WTC11 (cell line): Measurements from ENCODE around the gene APOH.

ENCODE experiments used
- ATF1 ChIP-seq: sonication (generic); formaldehyde crosslinking; IDR thresholded peaks from 2 replicates; pipeline ENCODE4 v1.8.1; 2023; ENCODE audit warnings: mild to moderate bottlenecking, moderate library complexity, missing genetic modification reagents
- FOXP1 ChIP-seq: sonication (generic); formaldehyde crosslinking; IDR thresholded peaks from 2 replicates; pipeline ENCODE4 v1.8.0; 2022; ENCODE audit warnings: missing genetic modification reagents, mild to moderate bottlenecking, moderate library complexity, borderline replicate concordance
- ZNF121 ChIP-seq: sonication (generic); formaldehyde crosslinking; IDR thresholded peaks from 2 replicates; pipeline ENCODE4 v1.8.0; 2023; ENCODE audit warnings: missing genetic modification reagents
- ZNF263 ChIP-seq: sonication (generic); formaldehyde crosslinking; IDR thresholded peaks from 2 replicates; pipeline ENCODE4 v1.8.1; 2022; ENCODE audit warnings: low read depth, mild to moderate bottlenecking, moderate library complexity, missing genetic modification reagents
- TF ChIP-seq, protein P1 (sequence below): sonication (generic); formaldehyde crosslinking; IDR thresholded peaks from 2 replicates; pipeline ENCODE4 v1.8.1; 2023; ENCODE audit warnings: mild to moderate bottlenecking, missing genetic modification reagents, moderate library complexity
- TF ChIP-seq, protein P2 (sequence below): fragments of 200-600 bp; IDR thresholded peaks from 2 replicates; pipeline ENCODE4 v1.8.0; 2022; ENCODE audit warnings: antibody characterized with exemption
- TF ChIP-seq, protein P3 (sequence below): sonication (generic); formaldehyde crosslinking; IDR thresholded peaks from 2 replicates; pipeline ENCODE4 v1.8.1; 2023; ENCODE audit warnings: mild to moderate bottlenecking, missing genetic modification reagents
- TF ChIP-seq, protein P4 (sequence below): sonication (generic); formaldehyde crosslinking; IDR thresholded peaks from 2 replicates; pipeline ENCODE4 v1.8.1; 2023; ENCODE audit warnings: mild to moderate bottlenecking, missing genetic modification reagents, borderline replicate concordance

DNA sequence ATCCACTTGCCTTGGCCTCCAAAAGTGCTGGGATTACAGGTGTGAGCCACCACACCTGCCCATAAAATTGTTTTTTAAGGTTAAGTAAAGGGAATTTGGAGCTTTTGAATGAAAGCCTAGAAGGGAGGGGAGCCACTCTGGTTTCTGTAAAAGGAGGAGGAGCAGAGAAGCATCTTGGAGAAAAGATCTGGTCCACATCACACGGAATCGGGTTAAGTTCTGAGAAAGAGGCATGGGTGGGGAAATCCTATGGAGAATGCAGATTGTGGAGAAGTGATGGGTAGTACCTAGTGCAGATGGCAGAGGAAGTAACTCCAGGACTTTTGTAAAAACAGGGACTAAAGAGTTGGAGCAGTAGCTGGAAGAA lies 19.0 kb downstream of the APOH start:
- TF ChIP-seq, protein P1, sequence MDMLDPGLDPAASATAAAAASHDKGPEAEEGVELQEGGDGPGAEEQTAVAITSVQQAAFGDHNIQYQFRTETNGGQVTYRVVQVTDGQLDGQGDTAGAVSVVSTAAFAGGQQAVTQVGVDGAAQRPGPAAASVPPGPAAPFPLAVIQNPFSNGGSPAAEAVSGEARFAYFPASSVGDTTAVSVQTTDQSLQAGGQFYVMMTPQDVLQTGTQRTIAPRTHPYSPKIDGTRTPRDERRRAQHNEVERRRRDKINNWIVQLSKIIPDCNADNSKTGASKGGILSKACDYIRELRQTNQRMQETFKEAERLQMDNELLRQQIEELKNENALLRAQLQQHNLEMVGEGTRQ (CRISPR knock-in tag): no peak
- TF ChIP-seq FOXP1 (CRISPR knock-in tag) (no peak), ZNF263 (no peak), ZNF121 (CRISPR knock-in tag) (no peak), ATF1 (CRISPR knock-in tag) (no peak)
- TF ChIP-seq, protein P2, sequence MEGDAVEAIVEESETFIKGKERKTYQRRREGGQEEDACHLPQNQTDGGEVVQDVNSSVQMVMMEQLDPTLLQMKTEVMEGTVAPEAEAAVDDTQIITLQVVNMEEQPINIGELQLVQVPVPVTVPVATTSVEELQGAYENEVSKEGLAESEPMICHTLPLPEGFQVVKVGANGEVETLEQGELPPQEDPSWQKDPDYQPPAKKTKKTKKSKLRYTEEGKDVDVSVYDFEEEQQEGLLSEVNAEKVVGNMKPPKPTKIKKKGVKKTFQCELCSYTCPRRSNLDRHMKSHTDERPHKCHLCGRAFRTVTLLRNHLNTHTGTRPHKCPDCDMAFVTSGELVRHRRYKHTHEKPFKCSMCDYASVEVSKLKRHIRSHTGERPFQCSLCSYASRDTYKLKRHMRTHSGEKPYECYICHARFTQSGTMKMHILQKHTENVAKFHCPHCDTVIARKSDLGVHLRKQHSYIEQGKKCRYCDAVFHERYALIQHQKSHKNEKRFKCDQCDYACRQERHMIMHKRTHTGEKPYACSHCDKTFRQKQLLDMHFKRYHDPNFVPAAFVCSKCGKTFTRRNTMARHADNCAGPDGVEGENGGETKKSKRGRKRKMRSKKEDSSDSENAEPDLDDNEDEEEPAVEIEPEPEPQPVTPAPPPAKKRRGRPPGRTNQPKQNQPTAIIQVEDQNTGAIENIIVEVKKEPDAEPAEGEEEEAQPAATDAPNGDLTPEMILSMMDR: no peak
- TF ChIP-seq, protein P3, sequence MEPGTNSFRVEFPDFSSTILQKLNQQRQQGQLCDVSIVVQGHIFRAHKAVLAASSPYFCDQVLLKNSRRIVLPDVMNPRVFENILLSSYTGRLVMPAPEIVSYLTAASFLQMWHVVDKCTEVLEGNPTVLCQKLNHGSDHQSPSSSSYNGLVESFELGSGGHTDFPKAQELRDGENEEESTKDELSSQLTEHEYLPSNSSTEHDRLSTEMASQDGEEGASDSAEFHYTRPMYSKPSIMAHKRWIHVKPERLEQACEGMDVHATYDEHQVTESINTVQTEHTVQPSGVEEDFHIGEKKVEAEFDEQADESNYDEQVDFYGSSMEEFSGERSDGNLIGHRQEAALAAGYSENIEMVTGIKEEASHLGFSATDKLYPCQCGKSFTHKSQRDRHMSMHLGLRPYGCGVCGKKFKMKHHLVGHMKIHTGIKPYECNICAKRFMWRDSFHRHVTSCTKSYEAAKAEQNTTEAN (CRISPR knock-in tag): no peak
- TF ChIP-seq, protein P4, sequence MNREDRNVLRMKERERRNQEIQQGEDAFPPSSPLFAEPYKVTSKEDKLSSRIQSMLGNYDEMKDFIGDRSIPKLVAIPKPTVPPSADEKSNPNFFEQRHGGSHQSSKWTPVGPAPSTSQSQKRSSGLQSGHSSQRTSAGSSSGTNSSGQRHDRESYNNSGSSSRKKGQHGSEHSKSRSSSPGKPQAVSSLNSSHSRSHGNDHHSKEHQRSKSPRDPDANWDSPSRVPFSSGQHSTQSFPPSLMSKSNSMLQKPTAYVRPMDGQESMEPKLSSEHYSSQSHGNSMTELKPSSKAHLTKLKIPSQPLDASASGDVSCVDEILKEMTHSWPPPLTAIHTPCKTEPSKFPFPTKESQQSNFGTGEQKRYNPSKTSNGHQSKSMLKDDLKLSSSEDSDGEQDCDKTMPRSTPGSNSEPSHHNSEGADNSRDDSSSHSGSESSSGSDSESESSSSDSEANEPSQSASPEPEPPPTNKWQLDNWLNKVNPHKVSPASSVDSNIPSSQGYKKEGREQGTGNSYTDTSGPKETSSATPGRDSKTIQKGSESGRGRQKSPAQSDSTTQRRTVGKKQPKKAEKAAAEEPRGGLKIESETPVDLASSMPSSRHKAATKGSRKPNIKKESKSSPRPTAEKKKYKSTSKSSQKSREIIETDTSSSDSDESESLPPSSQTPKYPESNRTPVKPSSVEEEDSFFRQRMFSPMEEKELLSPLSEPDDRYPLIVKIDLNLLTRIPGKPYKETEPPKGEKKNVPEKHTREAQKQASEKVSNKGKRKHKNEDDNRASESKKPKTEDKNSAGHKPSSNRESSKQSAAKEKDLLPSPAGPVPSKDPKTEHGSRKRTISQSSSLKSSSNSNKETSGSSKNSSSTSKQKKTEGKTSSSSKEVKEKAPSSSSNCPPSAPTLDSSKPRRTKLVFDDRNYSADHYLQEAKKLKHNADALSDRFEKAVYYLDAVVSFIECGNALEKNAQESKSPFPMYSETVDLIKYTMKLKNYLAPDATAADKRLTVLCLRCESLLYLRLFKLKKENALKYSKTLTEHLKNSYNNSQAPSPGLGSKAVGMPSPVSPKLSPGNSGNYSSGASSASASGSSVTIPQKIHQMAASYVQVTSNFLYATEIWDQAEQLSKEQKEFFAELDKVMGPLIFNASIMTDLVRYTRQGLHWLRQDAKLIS (CRISPR knock-in tag): no peak
